C4-2B (cell line): ENCODE measurements around the gene ARMC7.
"Not testable (repeated sequence)": the region's sequence is repeated elsewhere in the genome, so short reads cannot be mapped to it uniquely, and the experiment has no call there.

Experiments used
- H3K27ac ChIP-seq: fragments of 450-650 bp; 2 replicates; pipeline ENCODE4 v1.5.1; 2017
- ZFX ChIP-seq: fragments of 450-650 bp; IDR thresholded peaks from 2 replicates; pipeline ENCODE4 v1.6.1; 2017
- TF ChIP-seq, protein P1 (sequence below): fragments of 450-650 bp; conservative IDR thresholded peaks from 2 replicates; pipeline ENCODE4 v1.5.1; 2017; ENCODE audit warnings: mild to moderate bottlenecking

Gene ARMC7

GRCh38 chr17:75115555-75115954 is 5.8 kb downstream of the ARMC7 start:
- no peak overlapping the region for H3K27ac ChIP-seq
- TF ChIP-seq, protein P1, sequence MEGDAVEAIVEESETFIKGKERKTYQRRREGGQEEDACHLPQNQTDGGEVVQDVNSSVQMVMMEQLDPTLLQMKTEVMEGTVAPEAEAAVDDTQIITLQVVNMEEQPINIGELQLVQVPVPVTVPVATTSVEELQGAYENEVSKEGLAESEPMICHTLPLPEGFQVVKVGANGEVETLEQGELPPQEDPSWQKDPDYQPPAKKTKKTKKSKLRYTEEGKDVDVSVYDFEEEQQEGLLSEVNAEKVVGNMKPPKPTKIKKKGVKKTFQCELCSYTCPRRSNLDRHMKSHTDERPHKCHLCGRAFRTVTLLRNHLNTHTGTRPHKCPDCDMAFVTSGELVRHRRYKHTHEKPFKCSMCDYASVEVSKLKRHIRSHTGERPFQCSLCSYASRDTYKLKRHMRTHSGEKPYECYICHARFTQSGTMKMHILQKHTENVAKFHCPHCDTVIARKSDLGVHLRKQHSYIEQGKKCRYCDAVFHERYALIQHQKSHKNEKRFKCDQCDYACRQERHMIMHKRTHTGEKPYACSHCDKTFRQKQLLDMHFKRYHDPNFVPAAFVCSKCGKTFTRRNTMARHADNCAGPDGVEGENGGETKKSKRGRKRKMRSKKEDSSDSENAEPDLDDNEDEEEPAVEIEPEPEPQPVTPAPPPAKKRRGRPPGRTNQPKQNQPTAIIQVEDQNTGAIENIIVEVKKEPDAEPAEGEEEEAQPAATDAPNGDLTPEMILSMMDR, result no peak
- TF ChIP-seq ZFX, result no peak

DNA sequence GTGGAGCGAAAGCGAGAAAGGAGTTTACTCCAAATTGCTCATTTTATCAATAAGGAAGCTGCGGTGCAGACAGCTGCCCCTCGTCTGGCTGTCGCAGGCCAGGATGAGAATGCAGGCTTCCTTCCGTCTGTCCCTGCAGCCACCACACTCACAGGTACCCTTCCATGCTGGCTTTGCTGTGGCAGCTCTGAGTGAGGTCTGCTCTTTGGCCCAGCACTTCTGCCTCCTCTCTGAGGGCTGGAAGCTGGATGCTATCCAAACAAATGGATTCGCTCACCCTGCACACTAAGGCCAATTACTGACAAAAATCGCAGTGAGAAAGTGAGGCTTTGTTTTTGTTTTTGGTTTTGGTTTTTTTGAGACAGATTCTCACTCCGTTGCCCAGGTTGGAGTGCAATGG is 7.0 kb downstream of the ARMC7 start:
- no peak overlapping the region for H3K27ac ChIP-seq

GRCh38 chr17:75118307-75118706 is 8.5 kb downstream of the ARMC7 start:
- TF ChIP-seq, protein P1, result no peak
- no peak for TF ChIP-seq ZFX
- no peak overlapping the region for H3K27ac ChIP-seq

More for the DNA sequence above, 7.0 kb downstream of the ARMC7 start:
- TF ChIP-seq, protein P1, result no peak
- TF ChIP-seq ZFX, result no peak

- TF ChIP-seq ZFX, result no peak
- TF ChIP-seq, protein P1, result no peak
- H3K27ac ChIP-seq, result no peak overlapping the region
Measured at GRCh38 chr17:75124041-75124818, 14.5 kb downstream of the ARMC7 start.

GRCh38 chr17:75124819-75125162 is 15.0 kb downstream of the ARMC7 start:
- no peak overlapping the region for H3K27ac ChIP-seq
- TF ChIP-seq, protein P1, result no peak
- no peak for TF ChIP-seq ZFX

- H3K27ac ChIP-seq, result no peak overlapping the region
Measured at GRCh38 chr17:75125984-75126383, 16.2 kb downstream of the ARMC7 start.

DNA sequence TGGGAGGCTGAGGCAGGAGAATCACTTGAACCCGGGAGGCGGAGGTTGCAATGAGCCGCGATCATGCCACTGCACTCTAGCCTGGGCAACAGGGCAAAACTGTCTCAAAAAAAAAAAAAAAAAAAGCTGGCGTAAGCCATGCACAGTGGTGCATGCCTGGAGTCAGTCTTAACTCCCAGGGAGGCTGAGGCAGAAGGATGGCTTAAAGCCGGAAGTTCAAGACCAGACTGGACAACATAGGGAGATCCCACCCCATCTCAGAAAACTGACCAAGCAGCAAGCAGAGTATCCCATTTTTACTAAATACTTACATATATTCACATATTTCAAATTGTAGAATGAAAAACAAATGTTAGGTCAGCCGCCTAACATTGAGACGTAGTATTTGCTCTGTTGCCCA is 17.2 kb downstream of the ARMC7 start:
- no peak overlapping the region for H3K27ac ChIP-seq
- TF ChIP-seq ZFX, result no peak
- TF ChIP-seq, protein P1, result no peak

More at GRCh38 chr17:75125984-75126383, 16.2 kb downstream of the ARMC7 start:
- TF ChIP-seq ZFX, result no peak
- TF ChIP-seq, protein P1, result no peak

DNA sequence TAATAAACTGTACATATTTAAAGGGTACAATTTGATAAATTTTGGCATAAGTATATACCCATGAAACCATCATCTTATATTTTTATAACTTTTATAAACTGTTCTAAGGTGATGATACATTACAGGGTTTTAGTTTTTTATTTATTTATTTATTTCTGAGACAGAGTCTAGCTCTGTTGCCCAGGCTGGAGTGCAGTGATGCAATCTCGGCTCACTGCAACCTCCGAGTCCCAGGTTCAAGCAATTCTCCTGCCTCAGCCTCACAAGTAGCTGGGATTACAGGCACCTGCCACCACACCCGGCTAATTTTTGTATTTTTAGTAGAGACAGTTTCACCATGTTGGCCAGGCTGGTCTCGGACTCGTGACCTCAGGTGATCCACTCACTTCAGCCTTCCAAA is 18.2 kb downstream of the ARMC7 start:
- H3K27ac ChIP-seq, result not testable (repeated sequence)
